ENCODE measurements around the gene SPRR2E. TPM values are rescaled to one million over a fixed set of nuclear protein-coding genes. Genes with fewer than 3 reads are reported as not detected.

Gene SPRR2E
- total and polyA plus RNA-seq, 12 donors, result 0.22 TPM; not detected in 11

DNA sequence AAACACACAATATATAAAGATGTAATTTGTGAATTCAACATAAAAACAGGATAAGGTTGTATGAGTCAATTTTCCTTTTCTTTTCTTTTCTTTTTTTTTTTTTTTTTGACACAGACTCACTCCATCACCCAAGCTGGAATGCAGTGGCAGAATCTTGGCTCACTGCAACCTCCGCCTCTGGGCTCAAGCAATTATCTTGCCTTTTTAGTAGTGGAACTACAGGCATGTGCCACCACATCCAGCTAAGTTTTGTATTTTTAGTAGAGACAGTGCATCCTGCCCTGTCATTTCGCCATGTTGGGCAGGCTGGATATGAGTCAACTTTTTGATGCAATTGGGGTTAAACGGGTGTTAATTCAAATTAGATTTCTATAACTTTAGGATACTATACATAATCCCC is 12.6 kb downstream of the SPRR2E start:
- no peak for DNase-seq
- no peaks in the 10 kb centered on the region for H3K27me3 ChIP-seq
- no peak for ATAC-seq
- H3K4me1 ChIP-seq, result no peaks in the 10 kb centered on the region
- H3K27ac ChIP-seq, result no peak overlapping the region
- H3K4me3 ChIP-seq, result no peak overlapping the region
- no peaks in the 10 kb centered on the region for H3K36me3 ChIP-seq
- TF ChIP-seq, protein P1, sequence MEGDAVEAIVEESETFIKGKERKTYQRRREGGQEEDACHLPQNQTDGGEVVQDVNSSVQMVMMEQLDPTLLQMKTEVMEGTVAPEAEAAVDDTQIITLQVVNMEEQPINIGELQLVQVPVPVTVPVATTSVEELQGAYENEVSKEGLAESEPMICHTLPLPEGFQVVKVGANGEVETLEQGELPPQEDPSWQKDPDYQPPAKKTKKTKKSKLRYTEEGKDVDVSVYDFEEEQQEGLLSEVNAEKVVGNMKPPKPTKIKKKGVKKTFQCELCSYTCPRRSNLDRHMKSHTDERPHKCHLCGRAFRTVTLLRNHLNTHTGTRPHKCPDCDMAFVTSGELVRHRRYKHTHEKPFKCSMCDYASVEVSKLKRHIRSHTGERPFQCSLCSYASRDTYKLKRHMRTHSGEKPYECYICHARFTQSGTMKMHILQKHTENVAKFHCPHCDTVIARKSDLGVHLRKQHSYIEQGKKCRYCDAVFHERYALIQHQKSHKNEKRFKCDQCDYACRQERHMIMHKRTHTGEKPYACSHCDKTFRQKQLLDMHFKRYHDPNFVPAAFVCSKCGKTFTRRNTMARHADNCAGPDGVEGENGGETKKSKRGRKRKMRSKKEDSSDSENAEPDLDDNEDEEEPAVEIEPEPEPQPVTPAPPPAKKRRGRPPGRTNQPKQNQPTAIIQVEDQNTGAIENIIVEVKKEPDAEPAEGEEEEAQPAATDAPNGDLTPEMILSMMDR (IDR thresholded peaks at IDR 0.05), result no peak
- H3K9me3 ChIP-seq, result peaks cover 0 to 32% (median 0%) of the 10 kb centered on the region in 11 donors
- intact Hi-C loops (cut with DNase I), result no loop called here
- 69 to 70% methylated on average over 3 of the region's 3 CpGs for whole genome bisulfite sequencing, 2 donors

DNA sequence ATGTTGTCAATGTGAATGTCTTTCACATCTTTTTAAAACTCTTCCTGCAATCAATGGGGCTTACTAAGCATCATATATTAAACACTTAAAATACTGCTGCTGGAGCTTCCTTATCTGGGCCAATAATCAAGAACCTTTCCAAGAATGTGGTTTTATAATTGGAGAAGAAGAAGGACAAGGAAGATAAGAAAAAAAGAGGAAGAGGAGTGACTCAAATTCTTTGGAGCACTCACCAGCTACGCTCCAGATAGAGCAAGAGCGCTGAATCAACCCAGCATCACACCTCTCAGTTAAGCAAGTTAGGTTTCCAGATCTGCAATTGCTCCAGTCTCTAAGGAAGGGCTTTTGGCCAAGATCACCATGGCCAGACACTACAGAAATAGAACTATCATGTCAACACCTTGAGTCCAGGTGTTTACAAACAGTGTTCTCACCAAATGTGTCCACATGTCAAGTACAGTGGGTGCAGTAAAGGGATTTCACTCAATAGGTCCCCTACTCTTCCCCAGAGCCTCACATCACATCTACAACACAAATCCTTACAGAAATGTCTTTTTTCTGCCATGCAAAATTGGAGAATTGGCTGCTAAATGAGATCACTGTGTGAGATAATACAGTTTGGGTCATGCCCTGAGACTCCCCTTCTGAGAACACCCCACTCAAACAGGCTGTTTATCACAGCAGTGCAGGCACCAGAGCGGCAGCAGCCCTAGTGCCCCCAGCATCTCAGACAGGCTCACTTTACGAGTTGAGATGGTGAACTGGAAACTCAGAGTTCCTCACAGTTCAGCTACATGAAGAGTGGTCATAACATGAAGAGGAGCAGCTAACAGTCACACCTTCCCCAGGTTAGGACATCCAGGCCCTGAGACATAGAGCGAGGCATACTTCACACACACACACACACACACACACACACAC is 21.3 kb downstream of the SPRR2E start:
- Histone ChIP-seq H3K27ac (no peak overlapping the region), H3K36me3 (no peaks in the 10 kb centered on the region), H3K27me3 (no peaks in the 10 kb centered on the region), H3K9me3 (peaks cover 0 to under 1% (median 0%) of the 10 kb centered on the region in 11 donors), H3K4me3 (no peak overlapping the region), H3K4me1 (no peaks in the 10 kb centered on the region)
- DNase-seq, result no peak
- ATAC-seq, result no peak
- 69 to 75% methylated on average over 5 of the region's 5 CpGs for WGBS, 2 donors
- TF ChIP-seq, protein P1 (IDR thresholded peaks at IDR 0.05), result no peak
- intact Hi-C loops (cut with DNase I), result no loop called here

DNA sequence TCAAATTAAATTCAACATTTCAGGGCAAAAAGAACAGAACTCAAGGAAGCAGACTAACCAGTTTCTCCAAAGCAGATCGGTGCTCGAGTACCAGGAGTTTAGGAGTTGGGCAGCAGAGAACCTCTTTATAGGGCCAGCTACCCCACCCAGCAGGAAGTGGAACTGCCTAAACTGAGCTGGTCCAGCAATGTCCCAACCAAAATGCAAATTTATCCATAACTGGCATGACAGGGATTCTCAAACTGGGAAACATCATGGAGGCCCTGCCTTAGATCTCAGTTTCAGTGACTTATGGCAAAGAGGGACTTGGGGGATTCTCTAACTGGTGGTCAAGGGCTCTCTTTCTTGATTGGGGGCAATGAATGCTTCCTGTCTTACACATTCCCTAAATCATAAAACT is 22.8 kb downstream of the SPRR2E start, which contains the start of gene SPRR2B:
SPRR2B (minus strand) TSS at position 101 of the 400 bp plus-strand sequence. CDS start 772 bp downstream, outside the sequence.
- Histone ChIP-seq H3K27ac (no peak within 1 kb of the TSS), H3K4me1 (no peaks in the 10 kb centered on the region), H3K4me3 (no peak within 1 kb of the TSS), H3K36me3 (no peaks in the 10 kb centered on the region), H3K9me3 (no peaks in the 10 kb centered on the region), H3K27me3 (no peaks in the 10 kb centered on the region)
- no peak for ATAC-seq
- no peak for DNase-seq
- intact Hi-C loops (cut with DNase I), result loop anchor here in 2 of 10 donors (1.0 to 2.0 kb wide), 2 partner anchors 23 kb away; partner anchors contain the start of gene SPRR2E (in 2 of the 2)
- TF ChIP-seq, protein P1 (IDR thresholded peaks at IDR 0.05), result no peak
- 70 to 94% methylated on average over 2 of the region's 2 CpGs for WGBS, 2 donors

DNA sequence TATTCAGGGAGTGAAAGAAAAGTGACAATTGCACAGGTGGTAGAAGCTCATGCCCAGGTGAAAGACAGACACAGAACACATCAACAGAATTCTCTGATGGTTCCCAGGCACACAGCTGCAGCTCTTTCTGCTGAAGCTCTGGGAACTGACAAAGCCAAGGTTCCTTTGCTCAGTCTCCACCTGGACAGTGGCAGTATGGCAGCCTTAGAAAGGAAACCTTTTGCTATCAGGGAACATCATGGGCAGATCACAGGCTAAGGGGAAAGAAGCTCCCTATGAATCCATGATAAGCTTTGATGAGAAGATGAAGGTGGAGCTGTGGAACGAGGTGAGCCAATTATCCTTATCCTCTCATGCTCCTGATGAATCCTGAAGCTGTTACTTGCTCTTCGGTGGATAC is 24.1 kb downstream of the SPRR2E start:
- intact Hi-C loops (cut with DNase I), result loop anchor here in 1 of 10 donors (2.0 kb wide), 1 partner anchor 25 kb away; the partner anchor contains the start of gene SPRR2E
- no peaks in the 10 kb centered on the region for H3K36me3 ChIP-seq
- TF ChIP-seq, protein P1 (IDR thresholded peaks at IDR 0.05), result no peak
- ATAC-seq, result no peak
- no peaks in the 10 kb centered on the region for H3K9me3 ChIP-seq
- 52 to 56% methylated on average over 2 of the region's 2 CpGs for WGBS, 2 donors
- no peaks in the 10 kb centered on the region for H3K27me3 ChIP-seq
- DNase-seq, result no peak
- H3K4me3 ChIP-seq, result no peak overlapping the region
- no peak overlapping the region for H3K27ac ChIP-seq
- H3K4me1 ChIP-seq, result no peaks in the 10 kb centered on the region

Measured in heart right ventricle (tissue), 16 donors.